Peyer's patch (tissue), 4 donors: ENCODE measurements around the gene CASP6. TPM values are rescaled to one million over a fixed set of nuclear protein-coding genes. Genes with fewer than 3 reads are reported as not detected.

Source experiments
- DNase-seq, 3 donors: peaks; one replicate each; pipeline ENCODE4 v3.0.0-alpha.2; 2017 to 2019
- H3K27ac ChIP-seq, 4 donors: fragments of 200-600 bp; sonication (generic); one replicate each; pipeline ENCODE4 v1.5.1; 2016 to 2019
- H3K27me3 ChIP-seq, 2 donors: fragments of 200-600 bp; sonication (generic); one replicate each; pipeline ENCODE4 v1.5.1; 2019
- H3K36me3 ChIP-seq, 3 donors: fragments of 200-600 bp; sonication (generic); one replicate each; pipeline ENCODE4 v1.5.1; 2016 to 2019
- H3K4me1 ChIP-seq, 4 donors: fragments of 200-600 bp; sonication (generic); one replicate each; pipeline ENCODE4 v1.5.1; 2016 to 2019
- H3K4me3 ChIP-seq, 4 donors: fragments of 200-600 bp; sonication (generic); 1 replicate in 3 of 4; 2 replicates in 1 of 4; pipeline ENCODE4 v1.5.1; 2016 to 2019; ENCODE audit warnings: mild to moderate bottlenecking in 1 of 4
- H3K9me3 ChIP-seq, 4 donors: fragments of 200-600 bp; sonication (generic); one replicate each; pipeline ENCODE4 v1.5.1; 2016 to 2019; ENCODE audit warnings: mild to moderate bottlenecking in 1 of 4
- POLR2A ChIP-seq, 2 donors: fragments of 450-650 bp; IDR thresholded peaks; one replicate each; pipeline ENCODE4 v1.5.1; 2017; ENCODE audit warnings: antibody characterized with exemption in 2 of 2, mild to moderate bottlenecking in 2 of 2, moderate library complexity in 2 of 2
- total RNA-seq, 4 donors: library from RNA; depleted of rRNA; stranded (reverse); fragments of >200 nt; gene quantifications; one replicate each; pipeline ENCODE4 v1.1.0, GENCODE V29; 2016
- TF ChIP-seq, protein P1 (sequence below), 6 experiments: fragments of 450-650 bp in 4 of 6; fragments of 200-600 bp in 2 of 6; sonication (generic) in 1 of 6; IDR thresholded peaks; one replicate each; pipeline ENCODE4 v1.5.1; 2017 to 2019; ENCODE audit warnings: antibody characterized with exemption in 6 of 6, mild to moderate bottlenecking in 3 of 6, moderate library complexity in 1 of 6

Gene CASP6
- total RNA-seq, 4 donors from 2014 or later: 43.7 to 132 (median 69.3) TPM

- H3K4me1 ChIP-seq: peaks cover 0 to under 1% (median 0%) of the 10 kb centered on the region in 4 donors
- H3K27ac ChIP-seq: no peak overlapping the region
- no peaks in the 10 kb centered on the region for H3K27me3 ChIP-seq
- H3K9me3 ChIP-seq: no peaks in the 10 kb centered on the region
- H3K4me3 ChIP-seq: no peak overlapping the region
- DNase-seq: no peak
- no peaks in the 10 kb centered on the region for H3K36me3 ChIP-seq
- TF ChIP-seq POLR2A (IDR thresholded peaks at IDR 0.05): no peak
- TF ChIP-seq, protein P1, sequence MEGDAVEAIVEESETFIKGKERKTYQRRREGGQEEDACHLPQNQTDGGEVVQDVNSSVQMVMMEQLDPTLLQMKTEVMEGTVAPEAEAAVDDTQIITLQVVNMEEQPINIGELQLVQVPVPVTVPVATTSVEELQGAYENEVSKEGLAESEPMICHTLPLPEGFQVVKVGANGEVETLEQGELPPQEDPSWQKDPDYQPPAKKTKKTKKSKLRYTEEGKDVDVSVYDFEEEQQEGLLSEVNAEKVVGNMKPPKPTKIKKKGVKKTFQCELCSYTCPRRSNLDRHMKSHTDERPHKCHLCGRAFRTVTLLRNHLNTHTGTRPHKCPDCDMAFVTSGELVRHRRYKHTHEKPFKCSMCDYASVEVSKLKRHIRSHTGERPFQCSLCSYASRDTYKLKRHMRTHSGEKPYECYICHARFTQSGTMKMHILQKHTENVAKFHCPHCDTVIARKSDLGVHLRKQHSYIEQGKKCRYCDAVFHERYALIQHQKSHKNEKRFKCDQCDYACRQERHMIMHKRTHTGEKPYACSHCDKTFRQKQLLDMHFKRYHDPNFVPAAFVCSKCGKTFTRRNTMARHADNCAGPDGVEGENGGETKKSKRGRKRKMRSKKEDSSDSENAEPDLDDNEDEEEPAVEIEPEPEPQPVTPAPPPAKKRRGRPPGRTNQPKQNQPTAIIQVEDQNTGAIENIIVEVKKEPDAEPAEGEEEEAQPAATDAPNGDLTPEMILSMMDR (IDR thresholded peaks at IDR 0.05): no peak
Measured at GRCh38 chr4:109733728-109734127, 30.5 kb upstream of the CASP6 start.

DNA sequence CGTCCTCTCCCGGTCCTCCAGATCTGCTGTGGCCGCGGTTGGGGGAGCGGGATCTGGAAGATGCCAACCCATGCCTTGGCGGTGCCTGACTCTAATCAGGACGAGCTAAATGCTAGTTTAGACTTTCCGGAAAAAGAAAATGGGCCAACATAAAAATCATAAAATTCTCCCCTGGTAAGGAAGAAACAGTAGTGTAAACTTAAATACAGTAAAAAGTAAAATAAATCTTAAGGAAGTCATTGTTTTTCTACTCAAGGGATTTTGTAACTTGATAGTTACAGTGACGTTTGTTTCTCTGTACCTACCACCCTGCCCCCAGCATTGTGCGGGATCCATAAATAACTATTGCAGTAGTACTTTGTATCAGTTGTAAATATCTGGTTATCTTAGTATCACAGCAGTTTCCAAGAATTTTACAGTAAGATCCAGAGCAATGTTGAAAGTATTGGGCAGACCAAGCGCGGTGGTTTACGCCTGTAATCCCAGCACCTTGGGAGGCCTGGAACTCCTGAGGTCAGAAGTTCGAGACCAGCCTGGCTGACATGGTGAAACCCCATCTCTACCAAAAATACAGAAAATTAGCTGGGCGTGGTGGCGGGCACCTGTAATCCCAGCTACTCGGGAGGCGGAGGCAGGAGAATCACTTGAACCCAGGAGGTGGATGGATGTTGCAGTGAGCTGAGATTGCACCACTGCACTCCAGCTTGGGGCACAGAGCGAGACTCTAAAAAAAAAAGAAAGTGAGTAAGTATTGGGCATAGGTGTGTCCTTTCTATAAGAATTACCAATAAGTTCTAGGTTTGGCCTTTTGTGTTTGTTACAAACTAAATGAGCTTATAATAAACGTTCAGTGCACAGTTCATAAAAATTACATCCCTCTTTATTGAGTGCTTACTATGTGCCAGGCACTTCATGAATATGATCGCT, 27.6 kb upstream of the CASP6 start:
- TF ChIP-seq POLR2A (IDR thresholded peaks at IDR 0.05): peak in 1 of 2 donors; percentile 1
- TF ChIP-seq, protein P1 (IDR thresholded peaks at IDR 0.05): no peak
- H3K9me3 ChIP-seq: no peaks in the 10 kb centered on the region
- no peak for DNase-seq
- peaks cover 0 to 13% (median 0%) of the 10 kb centered on the region in 4 donors for H3K4me1 ChIP-seq
- H3K27ac ChIP-seq: peak overlapping the region; percentile 77 to 93 (median 86)
- peak overlapping the region; percentile 71 to 86 (median 76) for H3K4me3 ChIP-seq
- peaks cover 0 to 5% (median 0%) of the 10 kb centered on the region in 3 donors for H3K36me3 ChIP-seq
- no peaks in the 10 kb centered on the region for H3K27me3 ChIP-seq

DNA sequence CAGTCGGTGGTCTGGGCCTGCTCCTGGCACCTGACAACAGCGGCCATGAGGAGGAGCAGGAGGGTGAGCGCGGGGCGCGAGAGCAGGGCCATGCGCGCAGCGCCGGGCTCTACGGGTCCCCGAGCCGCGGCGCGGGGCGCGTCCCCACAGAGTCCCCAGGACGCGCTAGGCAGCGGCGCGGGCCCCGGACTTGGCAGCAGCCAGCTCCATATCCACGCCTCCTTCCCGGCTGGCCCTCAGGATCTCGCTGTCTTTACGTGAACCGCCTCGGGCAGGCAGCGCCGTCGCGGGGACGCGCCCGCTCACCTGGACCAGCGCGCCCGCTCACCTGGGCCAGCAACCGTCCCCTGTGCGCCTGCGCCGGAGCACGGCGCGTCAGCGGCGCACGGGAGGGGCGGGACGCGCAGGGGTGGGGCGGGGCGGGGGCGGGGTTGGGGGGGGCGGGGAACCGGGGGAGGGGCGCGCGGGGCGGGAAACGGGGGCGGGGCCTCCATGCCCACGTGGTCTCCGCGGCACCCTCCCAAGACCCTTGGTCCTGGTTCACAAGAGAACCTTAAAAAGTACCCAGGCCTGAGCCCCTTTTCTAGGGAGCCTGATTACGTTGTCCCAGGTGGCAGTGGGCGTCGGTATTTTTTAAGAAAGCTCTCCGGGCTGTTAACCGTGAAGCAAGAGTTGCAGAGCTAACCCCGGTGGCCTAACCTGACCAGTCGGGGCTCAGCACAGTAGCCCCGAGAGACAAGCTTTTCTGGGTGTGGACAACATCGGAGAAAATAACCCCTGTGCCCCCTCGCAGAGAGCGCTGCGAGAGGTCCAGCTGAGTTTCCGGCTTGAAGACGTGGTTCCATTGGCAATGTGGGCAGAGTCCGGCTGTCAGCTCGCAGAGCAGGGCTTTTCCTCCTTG, 26.7 kb upstream of the CASP6 start, which contains the start of gene PLA2G12A:
TSS of gene PLA2G12A (minus strand) at position 353 of the 901 bp plus-strand sequence. CDS start at position 92, 261 bp downstream.
- H3K4me1 ChIP-seq: peaks cover 0 to 13% (median 0%) of the 10 kb centered on the region in 4 donors
- peak within 1 kb of the TSS; percentile 77 to 93 (median 86) for H3K27ac ChIP-seq
- DNase-seq: peak; percentile 74 to 93 (median 92)
- peak within 1 kb of the TSS; percentile 71 to 86 (median 76) for H3K4me3 ChIP-seq
- no peaks in the 10 kb centered on the region for H3K9me3 ChIP-seq
- H3K36me3 ChIP-seq: peaks cover 0 to 5% (median 0%) of the 10 kb centered on the region in 3 donors
- peak; percentile 76 to 85 for TF ChIP-seq POLR2A (IDR thresholded peaks at IDR 0.05)
- TF ChIP-seq, protein P1 (IDR thresholded peaks at IDR 0.05): peak in 2 of 6 experiments; percentile 5 to 24
- no peaks in the 10 kb centered on the region for H3K27me3 ChIP-seq

DNA sequence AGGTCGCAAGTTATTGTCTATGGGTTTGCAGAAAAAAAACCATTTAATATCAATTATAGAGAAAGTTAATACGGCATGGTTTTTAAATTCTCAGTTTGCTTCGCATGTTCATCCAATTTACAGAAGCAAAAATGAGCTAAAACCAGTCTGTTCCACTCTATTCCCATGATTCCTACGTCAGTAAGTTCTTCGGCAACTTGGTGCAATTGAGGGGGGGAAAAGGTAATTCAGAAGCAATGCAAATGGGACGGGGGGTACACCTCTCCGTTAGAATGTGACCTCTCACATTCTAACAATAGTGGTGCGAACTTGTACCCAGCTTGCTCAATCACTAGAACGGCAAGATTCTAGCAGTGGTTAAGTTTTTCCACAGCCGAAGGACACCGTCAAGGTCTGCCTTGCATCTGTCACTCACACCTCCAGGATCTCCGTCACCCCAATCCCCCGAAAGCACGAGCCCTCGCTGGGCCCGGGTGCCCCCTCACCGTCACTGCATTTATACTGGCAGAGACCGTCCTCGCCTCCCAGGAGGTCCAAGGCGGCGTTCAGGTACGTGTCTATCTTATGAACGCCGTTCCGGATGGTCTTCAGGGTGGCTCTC, 26.0 kb upstream of the CASP6 start:
- H3K4me3 ChIP-seq: peak overlapping the region; percentile 71 to 86 (median 76)
- H3K27ac ChIP-seq: peak overlapping the region; percentile 77 to 93 (median 86)
- peaks cover 0 to 5% (median 0%) of the 10 kb centered on the region in 3 donors for H3K36me3 ChIP-seq
- TF ChIP-seq, protein P1 (IDR thresholded peaks at IDR 0.05): no peak
- TF ChIP-seq POLR2A (IDR thresholded peaks at IDR 0.05): no peak
- H3K4me1 ChIP-seq: peaks cover 0 to 13% (median 0%) of the 10 kb centered on the region in 4 donors
- no peaks in the 10 kb centered on the region for H3K27me3 ChIP-seq
- no peak for DNase-seq
- no peaks in the 10 kb centered on the region for H3K9me3 ChIP-seq

- Histone ChIP-seq H3K36me3 (peaks cover 0 to 5% (median 0%) of the 10 kb centered on the region in 3 donors), H3K27me3 (no peaks in the 10 kb centered on the region), H3K4me1 (peaks cover 0 to 13% (median 0%) of the 10 kb centered on the region in 4 donors), H3K9me3 (no peaks in the 10 kb centered on the region), H3K4me3 (peak overlapping the region in 2 of 4 donors; percentile 71 to 86), H3K27ac (no peak overlapping the region)
- TF ChIP-seq POLR2A (IDR thresholded peaks at IDR 0.05): no peak
- TF ChIP-seq, protein P1 (IDR thresholded peaks at IDR 0.05): no peak
- no peak for DNase-seq
Measured at GRCh38 chr4:109728385-109728784, 25.1 kb upstream of the CASP6 start.
